Omental fat pad (tissue), 4 donors: ENCODE results near the gene THSD7B. TPM values are rescaled to one million over a fixed set of nuclear protein-coding genes. Genes with fewer than 3 reads are reported as not detected.

Experiments used
- ATAC-seq: fragments of 150-250 bp; one replicate; pipeline ENCODE4 v1.9.1; 2016; ENCODE audit warnings: mild to moderate bottlenecking, moderate library complexity; ENCODE audit not compliant: low FRiP score
- DNase-seq: peaks from one replicate; pipeline ENCODE4 v3.0.0-alpha.2; 2019; ENCODE audit warnings: low spot score
- CTCF ChIP-seq, 3 donors: fragments of 450-650 bp; IDR thresholded peaks; one replicate each; pipeline ENCODE4 v1.5.1; 2016 to 2017; ENCODE audit warnings: antibody characterized with exemption in 3 of 3, mild to moderate bottlenecking in 3 of 3, moderate library complexity in 2 of 3
- total RNA-seq, 4 donors: library from RNA; depleted of rRNA; stranded (reverse); fragments of >200 nt; gene quantifications; one replicate each; pipeline ENCODE4 v1.1.0, GENCODE V29; 2016

Gene THSD7B
- total RNA-seq, 4 donors from 2014 or later = 0.74 to 12.9 (median 2.5) TPM

- ATAC-seq (no peak), DNase-seq (no peak)
- TF ChIP-seq CTCF (IDR thresholded peaks at IDR 0.05) = no peak
These were observed 416.0 kb downstream of the THSD7B start for GRCh38 chr2:137181370-137181769.

GRCh38 chr2:137182071-137182470, 416.7 kb downstream of the THSD7B start:
- no peak for DNase-seq
- TF ChIP-seq CTCF (IDR thresholded peaks at IDR 0.05) = no peak

GRCh38 chr2:137183206-137183898, 418.0 kb downstream of the THSD7B start:
- ATAC-seq (no peak), DNase-seq (no peak)
- no peak for TF ChIP-seq CTCF (IDR thresholded peaks at IDR 0.05)

More at GRCh38 chr2:137182071-137182470, 416.7 kb downstream of the THSD7B start:
- ATAC-seq = no peak

- no peak for TF ChIP-seq CTCF (IDR thresholded peaks at IDR 0.05)
- DNase-seq (no peak), ATAC-seq (no peak)
These were observed 420.2 kb downstream of the THSD7B start for GRCh38 chr2:137185378-137186078.

GRCh38 chr2:137187216-137187615, 421.9 kb downstream of the THSD7B start:
- no peak for TF ChIP-seq CTCF (IDR thresholded peaks at IDR 0.05)
- no peak for ATAC-seq
- no peak for DNase-seq

- no peak for ATAC-seq
- no peak for TF ChIP-seq CTCF (IDR thresholded peaks at IDR 0.05)
- no peak for DNase-seq
These were observed 425.3 kb downstream of the THSD7B start for GRCh38 chr2:137190411-137191195.
